ENCODE measurements around the gene PHKB. TPM values are rescaled to one million over a fixed set of nuclear protein-coding genes. Genes with fewer than 3 reads are reported as not detected.

PHKB gene
- total and polyA plus RNA-seq, 2 donors (not counting 3 experiments of a cell fraction or from before 2014, with no cell fraction given) = 30.1 to 61.0 TPM

DNA sequence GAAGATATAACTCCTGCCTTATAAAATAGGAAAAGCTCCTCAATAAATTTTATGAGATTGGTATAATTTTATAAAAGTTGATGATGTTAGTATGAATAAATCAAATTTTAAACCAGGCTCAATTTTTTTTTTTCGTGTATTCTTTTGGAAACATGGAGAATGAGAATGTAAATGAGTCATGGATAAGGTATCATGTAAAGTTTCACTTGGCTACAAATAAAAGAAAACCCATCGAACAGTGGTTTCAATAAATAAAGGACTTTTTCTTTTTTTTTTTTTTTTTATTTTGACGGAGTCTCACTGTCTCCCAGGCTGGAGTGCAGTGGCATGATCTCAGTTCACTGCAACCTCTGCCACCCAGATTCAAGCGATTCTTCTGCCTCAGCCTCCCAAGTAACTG lies 67.3 kb downstream of the PHKB start:
- H3K79me2 ChIP-seq (ENCODE audit: control insufficient read depth, insufficient read depth, low read length) = no peaks in the 10 kb centered on the region
- H3K36me3 ChIP-seq (ENCODE audit: control insufficient read depth in 2 of 2, extremely low read depth in 1 of 2, insufficient read depth in 2 of 2, low read length in 2 of 2) = no peaks in the 10 kb centered on the region
- dilution Hi-C loops (cut with MboI; ENCODE audit: extremely low pct_ligation_motif_present, low sequenced_read_pairs) = no loop called here
- no peak overlapping the region for H3K4me3 ChIP-seq (replicated peaks in 1 of 3; ENCODE audit: insufficient read depth in 1 of 3, low read depth in 1 of 3, low read length in 3 of 3)
- no peak for DNase-seq (ENCODE audit: low read depth, low spot score)
- intact Hi-C loops (cut with micrococcal nuclease) = no loop called here
- no peak overlapping the region for H3K4me2 ChIP-seq (ENCODE audit: insufficient read depth, low read length)
- no peaks in the 10 kb centered on the region for H3K27me3 ChIP-seq (ENCODE audit: control insufficient read depth in 2 of 2, insufficient read depth in 2 of 2, low read length in 2 of 2)
- no TSS peak for BruUV-seq (replicated peaks)
- peaks cover 12% of the 10 kb centered on the region for H3K4me1 ChIP-seq (ENCODE audit: control insufficient read depth, extremely low read depth, insufficient read depth, low read length)
- no peak overlapping the region for H3K27ac ChIP-seq (ENCODE audit: insufficient read depth, low read depth, low read length)
- POLR2A ChIA-PET = interaction anchor here (0.7 kb wide), 1 partner anchor 54 kb away, joined by 3 read pairs; no protein-coding TSS in a partner anchor
- H3K9ac ChIP-seq (replicated peaks; ENCODE audit: extremely low read depth, insufficient read depth, low read length) = no peak overlapping the region
- H2AFZ ChIP-seq (ENCODE audit: low read depth, low read length) = no peak overlapping the region
- CTCF ChIA-PET = interaction anchor here (1.0 to 1.3 kb wide), 2 partner anchors 11 to 21 kb away, joined by 3 read pairs; no protein-coding TSS in a partner anchor
- no peak for FAIRE-seq
- no peaks in the 10 kb centered on the region for H3K9me1 ChIP-seq (replicated peaks; ENCODE audit: control insufficient read depth, extremely low read depth, insufficient read depth, low read length)
- no peaks in the 10 kb centered on the region for H4K20me1 ChIP-seq (replicated peaks; ENCODE audit: control insufficient read depth, extremely low read depth, insufficient read depth, low read length)
- TF ChIP-seq POLR2A (IDR thresholded peaks at IDR 0.05; ENCODE audit: low read depth, low read length) (no peak), POLR2AphosphoS5 (IDR thresholded peaks at IDR 0.05; ENCODE audit: insufficient read depth, low read depth, low read length) (no peak), JUN (IDR thresholded peaks at IDR 0.05; ENCODE audit: borderline replicate concordance, insufficient read depth, insufficient read length, low read depth) (no peak), MYC (IDR thresholded peaks at IDR 0.05; ENCODE audit: low read depth, low read length) (no peak), GATA2 (IDR thresholded peaks at IDR 0.05; ENCODE audit: insufficient read depth, insufficient read length, low read depth, low read length) (no peak), FOS (IDR thresholded peaks at IDR 0.05; ENCODE audit: borderline replicate concordance, insufficient read depth, low read length) (no peak), EZH2 (IDR thresholded peaks at IDR 0.05; ENCODE audit: borderline replicate concordance, low read depth, low read length, severe bottlenecking) (no peak)
- TF ChIP-seq, protein P1, sequence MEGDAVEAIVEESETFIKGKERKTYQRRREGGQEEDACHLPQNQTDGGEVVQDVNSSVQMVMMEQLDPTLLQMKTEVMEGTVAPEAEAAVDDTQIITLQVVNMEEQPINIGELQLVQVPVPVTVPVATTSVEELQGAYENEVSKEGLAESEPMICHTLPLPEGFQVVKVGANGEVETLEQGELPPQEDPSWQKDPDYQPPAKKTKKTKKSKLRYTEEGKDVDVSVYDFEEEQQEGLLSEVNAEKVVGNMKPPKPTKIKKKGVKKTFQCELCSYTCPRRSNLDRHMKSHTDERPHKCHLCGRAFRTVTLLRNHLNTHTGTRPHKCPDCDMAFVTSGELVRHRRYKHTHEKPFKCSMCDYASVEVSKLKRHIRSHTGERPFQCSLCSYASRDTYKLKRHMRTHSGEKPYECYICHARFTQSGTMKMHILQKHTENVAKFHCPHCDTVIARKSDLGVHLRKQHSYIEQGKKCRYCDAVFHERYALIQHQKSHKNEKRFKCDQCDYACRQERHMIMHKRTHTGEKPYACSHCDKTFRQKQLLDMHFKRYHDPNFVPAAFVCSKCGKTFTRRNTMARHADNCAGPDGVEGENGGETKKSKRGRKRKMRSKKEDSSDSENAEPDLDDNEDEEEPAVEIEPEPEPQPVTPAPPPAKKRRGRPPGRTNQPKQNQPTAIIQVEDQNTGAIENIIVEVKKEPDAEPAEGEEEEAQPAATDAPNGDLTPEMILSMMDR (IDR thresholded peaks at IDR 0.05; ENCODE audit: extremely low read depth in 1 of 2, insufficient read depth in 1 of 2, low read depth in 1 of 2, low read length in 2 of 2) = no peak
- TF ChIP-seq, protein P2, sequence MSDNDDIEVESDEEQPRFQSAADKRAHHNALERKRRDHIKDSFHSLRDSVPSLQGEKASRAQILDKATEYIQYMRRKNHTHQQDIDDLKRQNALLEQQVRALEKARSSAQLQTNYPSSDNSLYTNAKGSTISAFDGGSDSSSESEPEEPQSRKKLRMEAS (IDR thresholded peaks at IDR 0.05; ENCODE audit: insufficient read depth, insufficient read length) = no peak
- no peaks in the 10 kb centered on the region for H3K9me3 ChIP-seq (replicated peaks; ENCODE audit: control insufficient read depth, insufficient read depth, low read length)

Data from endothelial cell of umbilical vein (primary cell).